ENCODE results near the gene GALNT10. TPM values are rescaled to one million over a fixed set of nuclear protein-coding genes. Genes with fewer than 3 reads are reported as not detected.

The GALNT10 gene
- total and polyA plus RNA-seq, 2 experiments from 2014 or later, result 3.2 to 12.9 TPM

DNA sequence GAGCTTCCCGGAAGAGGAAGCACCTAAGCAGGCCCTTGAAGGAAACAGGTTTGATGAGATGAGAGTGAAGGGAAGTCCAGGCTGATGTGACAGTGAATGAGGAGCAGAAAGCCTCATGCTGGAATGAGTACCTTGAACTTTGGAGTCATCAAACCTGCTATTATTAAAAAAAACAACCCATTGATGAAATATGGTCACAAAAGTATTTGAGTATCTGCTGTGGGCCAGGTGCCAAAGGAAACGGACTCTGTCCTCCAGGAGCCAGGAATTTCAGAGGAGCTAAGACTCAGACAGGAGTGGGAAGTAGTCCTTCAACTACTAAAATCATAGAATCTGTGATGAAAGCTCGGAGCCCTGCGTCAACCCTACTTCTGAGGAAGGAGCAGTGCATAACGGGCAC is 275.6 kb downstream of the GALNT10 start:
- Histone ChIP-seq H3F3A (replicated peaks; ENCODE audit: low read depth) (no peaks in the 10 kb centered on the region; the same call in 1 of the 2 replicates), H3K9me2 (ENCODE audit: insufficient read depth) (no peaks in the 10 kb centered on the region), H3K27me3 (ENCODE audit: insufficient read depth) (peaks cover 52% of the 10 kb centered on the region), H4K20me1 (replicated peaks; ENCODE audit: insufficient read depth) (no peaks in the 10 kb centered on the region), H3K27ac (ENCODE audit: low read depth) (no peak overlapping the region), H3K79me2 (replicated peaks; ENCODE audit: insufficient read depth) (no peaks in the 10 kb centered on the region), H3K4me1 (ENCODE audit: insufficient read depth) (peaks cover 18% of the 10 kb centered on the region), H3K4me2 (no peak overlapping the region), H3K4me3 (no peak overlapping the region), H2AFZ (no peak overlapping the region; the same call in 1 of the 2 replicates), H3K36me3 (ENCODE audit: insufficient read depth) (no peaks in the 10 kb centered on the region)
- no peak for ATAC-seq
- DNase-seq (ENCODE audit: low spot score), result no peak
- no peaks in the 10 kb centered on the region for H3K9me3 Mint-ChIP-seq
- no peak overlapping the region for H3K27ac Mint-ChIP-seq
- TF ChIP-seq STAT1 (IDR thresholded peaks at IDR 0.05; ENCODE audit: unreplicated experiment), result no peak
- TF ChIP-seq JUNB (IDR thresholded peaks at IDR 0.05; ENCODE audit: unreplicated experiment), result no peak
- TF ChIP-seq POLR2AphosphoS5 (IDR thresholded peaks at IDR 0.05; ENCODE audit: low read depth), result no peak
- TF ChIP-seq ZNF114 (CRISPR knock-in tag; IDR thresholded peaks at IDR 0.05), result no peak
- no peak for TF ChIP-seq EZH2phosphoT487 (IDR thresholded peaks at IDR 0.05; ENCODE audit: unreplicated experiment)
- TF ChIP-seq, protein P1, sequence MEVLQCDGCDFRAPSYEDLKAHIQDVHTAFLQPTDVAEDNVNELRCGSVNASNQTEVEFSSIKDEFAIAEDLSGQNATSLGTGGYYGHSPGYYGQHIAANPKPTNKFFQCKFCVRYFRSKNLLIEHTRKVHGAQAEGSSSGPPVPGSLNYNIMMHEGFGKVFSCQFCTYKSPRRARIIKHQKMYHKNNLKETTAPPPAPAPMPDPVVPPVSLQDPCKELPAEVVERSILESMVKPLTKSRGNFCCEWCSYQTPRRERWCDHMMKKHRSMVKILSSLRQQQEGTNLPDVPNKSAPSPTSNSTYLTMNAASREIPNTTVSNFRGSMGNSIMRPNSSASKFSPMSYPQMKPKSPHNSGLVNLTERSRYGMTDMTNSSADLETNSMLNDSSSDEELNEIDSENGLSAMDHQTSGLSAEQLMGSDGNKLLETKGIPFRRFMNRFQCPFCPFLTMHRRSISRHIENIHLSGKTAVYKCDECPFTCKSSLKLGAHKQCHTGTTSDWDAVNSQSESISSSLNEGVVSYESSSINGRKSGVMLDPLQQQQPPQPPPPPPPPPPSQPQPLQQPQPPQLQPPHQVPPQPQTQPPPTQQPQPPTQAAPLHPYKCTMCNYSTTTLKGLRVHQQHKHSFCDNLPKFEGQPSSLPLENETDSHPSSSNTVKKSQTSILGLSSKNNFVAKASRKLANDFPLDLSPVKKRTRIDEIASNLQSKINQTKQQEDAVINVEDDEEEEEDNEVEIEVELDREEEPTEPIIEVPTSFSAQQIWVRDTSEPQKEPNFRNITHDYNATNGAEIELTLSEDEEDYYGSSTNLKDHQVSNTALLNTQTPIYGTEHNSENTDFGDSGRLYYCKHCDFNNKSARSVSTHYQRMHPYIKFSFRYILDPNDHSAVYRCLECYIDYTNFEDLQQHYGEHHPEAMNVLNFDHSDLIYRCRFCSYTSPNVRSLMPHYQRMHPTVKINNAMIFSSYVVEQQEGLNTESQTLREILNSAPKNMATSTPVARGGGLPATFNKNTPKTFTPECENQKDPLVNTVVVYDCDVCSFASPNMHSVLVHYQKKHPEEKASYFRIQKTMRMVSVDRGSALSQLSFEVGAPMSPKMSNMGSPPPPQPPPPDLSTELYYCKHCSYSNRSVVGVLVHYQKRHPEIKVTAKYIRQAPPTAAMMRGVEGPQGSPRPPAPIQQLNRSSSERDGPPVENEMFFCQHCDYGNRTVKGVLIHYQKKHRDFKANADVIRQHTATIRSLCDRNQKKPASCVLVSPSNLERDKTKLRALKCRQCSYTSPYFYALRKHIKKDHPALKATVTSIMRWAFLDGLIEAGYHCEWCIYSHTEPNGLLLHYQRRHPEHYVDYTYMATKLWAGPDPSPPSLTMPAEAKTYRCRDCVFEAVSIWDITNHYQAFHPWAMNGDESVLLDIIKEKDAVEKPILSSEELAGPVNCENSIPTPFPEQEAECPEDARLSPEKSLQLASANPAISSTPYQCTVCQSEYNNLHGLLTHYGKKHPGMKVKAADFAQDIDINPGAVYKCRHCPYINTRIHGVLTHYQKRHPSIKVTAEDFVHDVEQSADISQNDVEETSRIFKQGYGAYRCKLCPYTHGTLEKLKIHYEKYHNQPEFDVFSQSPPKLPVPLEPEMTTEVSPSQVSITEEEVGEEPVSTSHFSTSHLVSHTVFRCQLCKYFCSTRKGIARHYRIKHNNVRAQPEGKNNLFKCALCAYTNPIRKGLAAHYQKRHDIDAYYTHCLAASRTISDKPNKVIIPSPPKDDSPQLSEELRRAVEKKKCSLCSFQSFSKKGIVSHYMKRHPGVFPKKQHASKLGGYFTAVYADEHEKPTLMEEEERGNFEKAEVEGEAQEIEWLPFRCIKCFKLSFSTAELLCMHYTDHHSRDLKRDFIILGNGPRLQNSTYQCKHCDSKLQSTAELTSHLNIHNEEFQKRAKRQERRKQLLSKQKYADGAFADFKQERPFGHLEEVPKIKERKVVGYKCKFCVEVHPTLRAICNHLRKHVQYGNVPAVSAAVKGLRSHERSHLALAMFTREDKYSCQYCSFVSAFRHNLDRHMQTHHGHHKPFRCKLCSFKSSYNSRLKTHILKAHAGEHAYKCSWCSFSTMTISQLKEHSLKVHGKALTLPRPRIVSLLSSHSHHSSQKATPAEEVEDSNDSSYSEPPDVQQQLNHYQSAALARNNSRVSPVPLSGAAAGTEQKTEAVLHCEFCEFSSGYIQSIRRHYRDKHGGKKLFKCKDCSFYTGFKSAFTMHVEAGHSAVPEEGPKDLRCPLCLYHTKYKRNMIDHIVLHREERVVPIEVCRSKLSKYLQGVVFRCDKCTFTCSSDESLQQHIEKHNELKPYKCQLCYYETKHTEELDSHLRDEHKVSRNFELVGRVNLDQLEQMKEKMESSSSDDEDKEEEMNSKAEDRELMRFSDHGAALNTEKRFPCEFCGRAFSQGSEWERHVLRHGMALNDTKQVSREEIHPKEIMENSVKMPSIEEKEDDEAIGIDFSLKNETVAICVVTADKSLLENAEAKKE (CRISPR knock-in tag; IDR thresholded peaks at IDR 0.05), result no peak
- TF ChIP-seq, protein P2, sequence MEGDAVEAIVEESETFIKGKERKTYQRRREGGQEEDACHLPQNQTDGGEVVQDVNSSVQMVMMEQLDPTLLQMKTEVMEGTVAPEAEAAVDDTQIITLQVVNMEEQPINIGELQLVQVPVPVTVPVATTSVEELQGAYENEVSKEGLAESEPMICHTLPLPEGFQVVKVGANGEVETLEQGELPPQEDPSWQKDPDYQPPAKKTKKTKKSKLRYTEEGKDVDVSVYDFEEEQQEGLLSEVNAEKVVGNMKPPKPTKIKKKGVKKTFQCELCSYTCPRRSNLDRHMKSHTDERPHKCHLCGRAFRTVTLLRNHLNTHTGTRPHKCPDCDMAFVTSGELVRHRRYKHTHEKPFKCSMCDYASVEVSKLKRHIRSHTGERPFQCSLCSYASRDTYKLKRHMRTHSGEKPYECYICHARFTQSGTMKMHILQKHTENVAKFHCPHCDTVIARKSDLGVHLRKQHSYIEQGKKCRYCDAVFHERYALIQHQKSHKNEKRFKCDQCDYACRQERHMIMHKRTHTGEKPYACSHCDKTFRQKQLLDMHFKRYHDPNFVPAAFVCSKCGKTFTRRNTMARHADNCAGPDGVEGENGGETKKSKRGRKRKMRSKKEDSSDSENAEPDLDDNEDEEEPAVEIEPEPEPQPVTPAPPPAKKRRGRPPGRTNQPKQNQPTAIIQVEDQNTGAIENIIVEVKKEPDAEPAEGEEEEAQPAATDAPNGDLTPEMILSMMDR (conservative IDR thresholded peaks at IDR 0.05; ENCODE audit: low read depth in 2 of 2), result no peak
- no peak for TF ChIP-seq ZNF331 (CRISPR knock-in tag; IDR thresholded peaks at IDR 0.05; ENCODE audit: low read depth)
- TF ChIP-seq, protein P3, sequence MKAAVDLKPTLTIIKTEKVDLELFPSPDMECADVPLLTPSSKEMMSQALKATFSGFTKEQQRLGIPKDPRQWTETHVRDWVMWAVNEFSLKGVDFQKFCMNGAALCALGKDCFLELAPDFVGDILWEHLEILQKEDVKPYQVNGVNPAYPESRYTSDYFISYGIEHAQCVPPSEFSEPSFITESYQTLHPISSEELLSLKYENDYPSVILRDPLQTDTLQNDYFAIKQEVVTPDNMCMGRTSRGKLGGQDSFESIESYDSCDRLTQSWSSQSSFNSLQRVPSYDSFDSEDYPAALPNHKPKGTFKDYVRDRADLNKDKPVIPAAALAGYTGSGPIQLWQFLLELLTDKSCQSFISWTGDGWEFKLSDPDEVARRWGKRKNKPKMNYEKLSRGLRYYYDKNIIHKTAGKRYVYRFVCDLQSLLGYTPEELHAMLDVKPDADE (IDR thresholded peaks at IDR 0.05), result no peak
- TF ChIP-seq CREB1 (CRISPR knock-in tag; IDR thresholded peaks at IDR 0.05; ENCODE audit: low read depth), result no peak
- H3K36me3 Mint-ChIP-seq (ENCODE audit: low read depth), result no peaks in the 10 kb centered on the region
- peaks cover 36% of the 10 kb centered on the region for H3K27me3 Mint-ChIP-seq (ENCODE audit: insufficient read depth, low read depth, poor library complexity)
- H3K4me1 Mint-ChIP-seq, result peaks cover 14% of the 10 kb centered on the region
- H3K4me3 Mint-ChIP-seq, result no peak overlapping the region

All from GM23338 (cell line).